ENCODE data around the gene GIT2. TPM values are rescaled to one million over a fixed set of nuclear protein-coding genes. Genes with fewer than 3 reads are reported as not detected.

GIT2 gene
- total and polyA plus RNA-seq, 2 donors from 2014 or later, result 10.4 to 46.2 TPM

GRCh38 chr12:109951751-109952150, 44.4 kb downstream of the GIT2 start:
- H3K9me3 ChIP-seq (ENCODE audit: control insufficient read depth in 2 of 3, insufficient read depth in 1 of 3, low read length in 3 of 3), result no peaks in the 10 kb centered on the region
- H3K9ac ChIP-seq (ENCODE audit: low read length in 3 of 3), result no peak overlapping the region
- intact Hi-C loops (cut with DNase I), result no loop called here
- no peaks in the 10 kb centered on the region for H3K27me3 ChIP-seq (ENCODE audit: control insufficient read depth, insufficient read depth, low read length)
- H3K4me3 ChIP-seq (ENCODE audit: low read length in 3 of 3), result no peak overlapping the region
- H3K27ac ChIP-seq (ENCODE audit: low read depth in 2 of 2, low read length in 2 of 2), result peak overlapping the region; percentile 49 to 91
- TF ChIP-seq CTCF (IDR thresholded peaks at IDR 0.05; ENCODE audit: borderline replicate concordance, extremely low read depth, insufficient read depth), result no peak
- H3K4me1 ChIP-seq (ENCODE audit: control insufficient read depth in 2 of 3, insufficient read depth in 2 of 3, low read depth in 1 of 3, low read length in 3 of 3), result peaks cover 4 to 37% (median 29%) of the 10 kb centered on the region in 3 donors
- peak in 1 of 5 donors; percentile 87 for DNase-seq
- no peak for FAIRE-seq
- H3K36me3 ChIP-seq (ENCODE audit: control insufficient read depth in 2 of 3, insufficient read depth in 3 of 3, low read length in 3 of 3), result peaks cover 8 to 15% (median 14%) of the 10 kb centered on the region in 3 donors

- H3K27me3 ChIP-seq (ENCODE audit: control insufficient read depth, insufficient read depth, low read length), result no peaks in the 10 kb centered on the region
- no peaks in the 10 kb centered on the region for H3K9me3 ChIP-seq (ENCODE audit: control insufficient read depth in 2 of 3, insufficient read depth in 1 of 3, low read length in 3 of 3)
- peak overlapping the region in 1 of 3 donors; percentile 21 for H3K9ac ChIP-seq (ENCODE audit: low read length in 3 of 3)
- H3K4me3 ChIP-seq (ENCODE audit: low read length in 3 of 3), result no peak overlapping the region
- DNase-seq (no peak), FAIRE-seq (peak; percentile 38)
- intact Hi-C loops (cut with DNase I), result no loop called here
- no peak for TF ChIP-seq CTCF (IDR thresholded peaks at IDR 0.05; ENCODE audit: borderline replicate concordance, extremely low read depth, insufficient read depth)
- peaks cover 8 to 14% (median 12%) of the 10 kb centered on the region in 3 donors for H3K36me3 ChIP-seq (ENCODE audit: control insufficient read depth in 2 of 3, insufficient read depth in 3 of 3, low read length in 3 of 3)
- peak overlapping the region; percentile 7 to 91 for H3K27ac ChIP-seq (ENCODE audit: low read depth in 2 of 2, low read length in 2 of 2)
- peaks cover 4 to 37% (median 32%) of the 10 kb centered on the region in 3 donors for H3K4me1 ChIP-seq (ENCODE audit: control insufficient read depth in 2 of 3, insufficient read depth in 2 of 3, low read depth in 1 of 3, low read length in 3 of 3)
Observed at GRCh38 chr12:109951136-109951535, 45.0 kb downstream of the GIT2 start.

GRCh38 chr12:109950625-109951024, 45.5 kb downstream of the GIT2 start:
- TF ChIP-seq CTCF (IDR thresholded peaks at IDR 0.05; ENCODE audit: borderline replicate concordance, extremely low read depth, insufficient read depth), result no peak
- no peak for FAIRE-seq
- intact Hi-C loops (cut with DNase I), result no loop called here
- H3K9me3 ChIP-seq (ENCODE audit: control insufficient read depth in 2 of 3, insufficient read depth in 1 of 3, low read length in 3 of 3), result no peaks in the 10 kb centered on the region
- H3K9ac ChIP-seq (ENCODE audit: low read length in 3 of 3), result peak overlapping the region in 1 of 3 donors; percentile 21
- no peak for DNase-seq
- H3K4me1 ChIP-seq (ENCODE audit: control insufficient read depth in 2 of 3, insufficient read depth in 2 of 3, low read depth in 1 of 3, low read length in 3 of 3), result peaks cover 4 to 37% (median 32%) of the 10 kb centered on the region in 3 donors
- peak overlapping the region; percentile 7 to 91 for H3K27ac ChIP-seq (ENCODE audit: low read depth in 2 of 2, low read length in 2 of 2)
- peaks cover 8 to 14% (median 11%) of the 10 kb centered on the region in 3 donors for H3K36me3 ChIP-seq (ENCODE audit: control insufficient read depth in 2 of 3, insufficient read depth in 3 of 3, low read length in 3 of 3)
- no peaks in the 10 kb centered on the region for H3K27me3 ChIP-seq (ENCODE audit: control insufficient read depth, insufficient read depth, low read length)
- no peak overlapping the region for H3K4me3 ChIP-seq (ENCODE audit: low read length in 3 of 3)

- no peak overlapping the region for H3K9ac ChIP-seq (ENCODE audit: low read length in 3 of 3)
- H3K4me3 ChIP-seq (ENCODE audit: low read length in 3 of 3), result no peak overlapping the region
- intact Hi-C loops (cut with DNase I), result no loop called here
- H3K9me3 ChIP-seq (ENCODE audit: control insufficient read depth in 2 of 3, insufficient read depth in 1 of 3, low read length in 3 of 3), result no peaks in the 10 kb centered on the region
- peaks cover 4 to 37% (median 36%) of the 10 kb centered on the region in 3 donors for H3K4me1 ChIP-seq (ENCODE audit: control insufficient read depth in 2 of 3, insufficient read depth in 2 of 3, low read depth in 1 of 3, low read length in 3 of 3)
- TF ChIP-seq CTCF (IDR thresholded peaks at IDR 0.05; ENCODE audit: borderline replicate concordance, extremely low read depth, insufficient read depth), result no peak
- peaks cover 8 to 14% (median 11%) of the 10 kb centered on the region in 3 donors for H3K36me3 ChIP-seq (ENCODE audit: control insufficient read depth in 2 of 3, insufficient read depth in 3 of 3, low read length in 3 of 3)
- no peaks in the 10 kb centered on the region for H3K27me3 ChIP-seq (ENCODE audit: control insufficient read depth, insufficient read depth, low read length)
- H3K27ac ChIP-seq (ENCODE audit: low read depth in 2 of 2, low read length in 2 of 2), result peak overlapping the region; percentile 30 to 57
- peak in 4 of 5 donors; percentile 64 to 91 (median 80) for DNase-seq
- FAIRE-seq, result peak; percentile 52
Observed at GRCh38 chr12:109949089-109949488, 47.1 kb downstream of the GIT2 start.
